ENCODE results near the gene PHACTR1.
"Not testable (repeated sequence)": the region's sequence is repeated elsewhere in the genome, so short reads cannot be mapped to it uniquely, and the experiment has no call there.

DNA sequence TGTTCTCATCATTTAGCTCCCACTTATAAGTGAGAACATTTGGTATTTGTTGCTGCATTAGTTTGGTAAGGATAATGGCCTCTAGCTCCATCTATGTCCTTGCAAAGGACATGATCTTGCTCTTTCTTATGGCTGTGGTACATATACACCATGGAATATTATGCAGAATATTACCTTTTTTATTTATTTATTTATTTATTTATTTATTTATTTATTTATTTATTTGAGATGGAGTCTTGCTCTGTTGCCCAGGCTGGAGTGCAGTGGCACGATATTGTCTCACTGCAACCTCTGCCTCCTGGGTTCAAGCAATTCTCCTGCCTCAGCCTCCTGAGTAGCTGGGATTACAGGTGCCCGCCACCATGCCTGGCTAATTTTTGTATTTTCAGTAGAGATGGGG, 14.2 kb downstream of the PHACTR1 start:
- TF ChIP-seq, protein P1, sequence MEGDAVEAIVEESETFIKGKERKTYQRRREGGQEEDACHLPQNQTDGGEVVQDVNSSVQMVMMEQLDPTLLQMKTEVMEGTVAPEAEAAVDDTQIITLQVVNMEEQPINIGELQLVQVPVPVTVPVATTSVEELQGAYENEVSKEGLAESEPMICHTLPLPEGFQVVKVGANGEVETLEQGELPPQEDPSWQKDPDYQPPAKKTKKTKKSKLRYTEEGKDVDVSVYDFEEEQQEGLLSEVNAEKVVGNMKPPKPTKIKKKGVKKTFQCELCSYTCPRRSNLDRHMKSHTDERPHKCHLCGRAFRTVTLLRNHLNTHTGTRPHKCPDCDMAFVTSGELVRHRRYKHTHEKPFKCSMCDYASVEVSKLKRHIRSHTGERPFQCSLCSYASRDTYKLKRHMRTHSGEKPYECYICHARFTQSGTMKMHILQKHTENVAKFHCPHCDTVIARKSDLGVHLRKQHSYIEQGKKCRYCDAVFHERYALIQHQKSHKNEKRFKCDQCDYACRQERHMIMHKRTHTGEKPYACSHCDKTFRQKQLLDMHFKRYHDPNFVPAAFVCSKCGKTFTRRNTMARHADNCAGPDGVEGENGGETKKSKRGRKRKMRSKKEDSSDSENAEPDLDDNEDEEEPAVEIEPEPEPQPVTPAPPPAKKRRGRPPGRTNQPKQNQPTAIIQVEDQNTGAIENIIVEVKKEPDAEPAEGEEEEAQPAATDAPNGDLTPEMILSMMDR (IDR thresholded peaks at IDR 0.05; ENCODE audit: insufficient read depth, low read depth, low read length): not testable (repeated sequence)
- TF ChIP-seq EZH2 (IDR thresholded peaks at IDR 0.05; ENCODE audit: insufficient read depth, low read length): not testable (repeated sequence)

All from astrocyte (in vitro differentiated cells and primary cell).